A549 (cell line): ENCODE results near the gene CTNND2.

Experiments
- CTCF ChIP-seq: fragments of >200 bp; sonication (Bioruptor Twin); formaldehyde crosslinking; IDR thresholded peaks from 3 replicates; pipeline ENCODE4 v1.5.1; 2016
- EP300 ChIP-seq, 2 experiments: fragments of >200 bp; sonication (Bioruptor Twin); formaldehyde crosslinking; IDR thresholded peaks; 2 replicates in 1 of 2; 3 replicates in 1 of 2; pipeline ENCODE4 v1.6.1; 2016 to 2017
- JUN ChIP-seq, 2 experiments: fragments of >200 bp; sonication (Bioruptor Twin); formaldehyde crosslinking; IDR thresholded peaks; 2 replicates in 1 of 2; 3 replicates in 1 of 2; pipeline ENCODE4 v1.6.1; 2016 to 2017
- JUNB ChIP-seq: fragments of >200 bp; sonication (Bioruptor Twin); formaldehyde crosslinking; IDR thresholded peaks from 2 replicates; pipeline ENCODE4 v1.6.1; 2016
- KDM1A ChIP-seq: fragments of 200-600 bp; sonication (generic); IDR thresholded peaks from 2 replicates; pipeline ENCODE4 v1.6.1; 2016; ENCODE audit warnings: low read depth, mild to moderate bottlenecking
- KDM5A ChIP-seq: fragments of 200-600 bp; sonication (generic); IDR thresholded peaks from 2 replicates; pipeline ENCODE4 v1.6.1; 2016; ENCODE audit warnings: antibody characterized with exemption, mild to moderate bottlenecking
- MAFK ChIP-seq: fragments of 450-650 bp; IDR thresholded peaks from 2 replicates; pipeline ENCODE4 v1.6.1; 2014; ENCODE audit not compliant: partially characterized antibody
- POLR2A ChIP-seq: IDR thresholded peaks from 2 replicates; pipeline ENCODE4 v1.6.1; 2012; ENCODE audit warnings: mild to moderate bottlenecking, low read length

DNA sequence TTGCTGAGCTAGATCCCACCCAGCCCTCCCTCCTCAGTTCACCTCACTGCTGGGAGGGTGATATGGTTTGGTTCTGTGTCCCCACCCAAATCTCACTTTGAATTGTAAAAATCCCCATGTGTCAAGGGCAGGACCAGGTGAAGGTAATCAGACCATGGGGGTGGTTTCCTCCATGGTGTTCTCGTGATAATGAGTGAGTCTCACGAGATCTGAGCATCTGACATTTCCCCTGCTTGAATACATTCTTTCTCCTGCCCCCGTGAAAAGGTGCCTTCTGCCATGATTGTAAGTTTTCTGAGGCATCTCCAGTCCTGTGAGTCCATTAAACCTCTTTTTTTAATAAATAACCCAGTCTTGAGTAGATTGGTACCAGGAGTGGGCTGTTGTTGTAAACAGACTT lies 673.4 kb downstream of the CTNND2 start:
- TF ChIP-seq KDM1A (no peak), POLR2A (no peak), CTCF (no peak), JUNB (no peak), KDM5A (no peak), MAFK (no peak), JUN (IDR thresholded peaks at IDR 0.05) (no peak), EP300 (IDR thresholded peaks at IDR 0.05) (no peak)
